Panc1 (cell line): ENCODE results near the gene POLR2C. TPM values are rescaled to one million over a fixed set of nuclear protein-coding genes. Genes with fewer than 3 reads are reported as not detected.

Source experiments
- ATAC-seq: fragments of 200-7000 bp; cut with Tn5 transposase; 2 replicates; pipeline ENCODE4 v1.9.1; 2020; ENCODE audit warnings: mild to moderate bottlenecking, moderate library complexity
- BruUV-seq: library from RNA; stranded (reverse); fragments of 400-500 nt; replicated peaks from 2 replicates; lab custom pipeline; 2021; lab: Mats Ljungman, UMichigan
- CTCF ChIA-PET: fragments of 300-600 bp; sonication (Branson Sonifier 250); formaldehyde crosslinking; loops from one replicate; lab custom pipeline; 2022; ENCODE audit warnings: antibody characterized with exemption; lab: Charles Lee
- POLR2A ChIA-PET: fragments of 300-600 bp; sonication (Branson Sonifier 250); formaldehyde crosslinking; loops from one replicate; lab custom pipeline; 2022; ENCODE audit warnings: antibody characterized with exemption; lab: Charles Lee
- DNase-seq: peaks from one replicate; pipeline ENCODE4 v3.0.0-alpha.2; 2010; ENCODE audit warnings: low read depth, low spot score
- H3K27ac ChIP-seq: 2 replicates; pipeline ENCODE4 v1.5.1; 2011; ENCODE audit warnings: mild to moderate bottlenecking, low read length, inconsistent platforms
- H3K27me3 ChIP-seq: fragments of 200-500 bp; sonication (Bioruptor generic); 2 replicates; pipeline ENCODE4 v1.6.0; 2014; ENCODE audit warnings: low read length, inconsistent platforms; ENCODE audit not compliant: control insufficient read depth, insufficient read depth
- H3K36me3 ChIP-seq: fragments of 200-500 bp; sonication (Bioruptor generic); 2 replicates; pipeline ENCODE4 v1.5.1; 2014; ENCODE audit warnings: inconsistent platforms, mild to moderate bottlenecking, low read length, moderate library complexity; ENCODE audit not compliant: control insufficient read depth, insufficient read depth
- H3K4me1 ChIP-seq: 2 replicates; pipeline ENCODE4 v1.5.1; 2011; ENCODE audit warnings: inconsistent platforms, mild to moderate bottlenecking, low read length, moderate library complexity; ENCODE audit not compliant: control insufficient read depth, insufficient read depth
- H3K4me3 ChIP-seq, 2 experiments: 2 replicates each; pipeline ENCODE4 v1.5.1; 2011 to 2012; ENCODE audit warnings: low read depth in 2 of 2, low read length in 2 of 2, mild to moderate bottlenecking in 2 of 2, inconsistent platforms in 1 of 2, moderate library complexity in 1 of 2
- H3K9me3 ChIP-seq: fragments of 200-500 bp; sonication (Bioruptor generic); 2 replicates; pipeline ENCODE4 v1.5.1; 2014; ENCODE audit warnings: low read depth, mild to moderate bottlenecking, inconsistent platforms, low read length, moderate library complexity; ENCODE audit not compliant: control insufficient read depth, insufficient read depth
- POLR2AphosphoS5 ChIP-seq: IDR thresholded peaks from 2 replicates; pipeline ENCODE4 v1.6.1; 2012; ENCODE audit warnings: mild to moderate bottlenecking, low read depth, low read length, moderate library complexity
- SIN3A ChIP-seq: IDR thresholded peaks from 2 replicates; pipeline ENCODE4 v1.6.1; 2012; ENCODE audit warnings: low read depth, mild to moderate bottlenecking, low read length, moderate library complexity, borderline replicate concordance; ENCODE audit not compliant: insufficient read depth
- TCF7L2 ChIP-seq: IDR thresholded peaks from 2 replicates; pipeline ENCODE4 v1.6.1; 2011; ENCODE audit warnings: mild to moderate bottlenecking, low read depth, low read length, inconsistent platforms
- in situ Hi-C: cut with HindIII; loops from 2 replicates; pipeline ENCODE4 v1.10.0; 2016; ENCODE audit warnings: low sequenced_read_pairs, low pct_unique_long_range_greater_than_20kb
- intact Hi-C: fragments of 100-400 bp; cut with micrococcal nuclease; formaldehyde crosslinking; loops from one replicate; pipeline ENCODE4 v1.10.0; 2022; ENCODE audit not compliant: unreplicated experiment
- total RNA-seq: library from RNA; stranded (reverse); gene quantifications from one replicate; pipeline ENCODE4 v1.2.1, GENCODE V29; 2021; ENCODE audit not compliant: unreplicated experiment
- TF ChIP-seq, protein P1 (sequence below): fragments of 450-650 bp; IDR thresholded peaks from 2 replicates; pipeline ENCODE4 v1.5.1; 2017; ENCODE audit warnings: mild to moderate bottlenecking
- TF ChIP-seq, protein P2 (sequence below), 2 experiments: IDR thresholded peaks; 2 replicates each; pipeline ENCODE4 v1.6.1; 2011 to 2012; ENCODE audit warnings: low read depth in 2 of 2, control low read depth in 1 of 2, low read length in 1 of 2, mild to moderate bottlenecking in 1 of 2, moderate library complexity in 1 of 2; ENCODE audit not compliant: insufficient read depth in 1 of 2

The POLR2C gene
- total RNA-seq, 1 experiment from 2014 or later, result 53.9 TPM

DNA sequence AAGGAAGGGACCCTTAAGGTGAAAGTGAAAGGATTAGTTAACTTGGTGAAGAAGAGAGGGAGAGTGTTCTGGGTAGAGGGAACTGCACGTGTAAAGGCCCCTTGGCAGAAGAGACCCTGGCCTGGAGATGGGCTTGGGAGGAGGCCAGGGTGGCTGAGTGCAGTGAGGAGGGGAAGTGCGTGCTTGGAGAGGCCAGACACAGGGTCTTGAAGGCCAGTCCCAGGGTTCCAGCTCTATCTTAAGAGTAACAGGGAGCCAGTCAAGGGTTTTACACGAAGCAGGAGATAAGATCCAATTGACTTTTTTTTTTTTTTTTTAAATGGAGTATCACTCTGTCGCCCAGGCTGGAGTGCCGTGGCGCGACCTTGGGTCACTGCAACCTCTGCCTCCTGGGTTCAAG lies 39.0 kb downstream of the POLR2C start:
- H3K36me3 ChIP-seq, result no peaks in the 10 kb centered on the region
- no peaks in the 10 kb centered on the region for H3K9me3 ChIP-seq
- H3K4me1 ChIP-seq, result no peaks in the 10 kb centered on the region
- TF ChIP-seq, protein P1, sequence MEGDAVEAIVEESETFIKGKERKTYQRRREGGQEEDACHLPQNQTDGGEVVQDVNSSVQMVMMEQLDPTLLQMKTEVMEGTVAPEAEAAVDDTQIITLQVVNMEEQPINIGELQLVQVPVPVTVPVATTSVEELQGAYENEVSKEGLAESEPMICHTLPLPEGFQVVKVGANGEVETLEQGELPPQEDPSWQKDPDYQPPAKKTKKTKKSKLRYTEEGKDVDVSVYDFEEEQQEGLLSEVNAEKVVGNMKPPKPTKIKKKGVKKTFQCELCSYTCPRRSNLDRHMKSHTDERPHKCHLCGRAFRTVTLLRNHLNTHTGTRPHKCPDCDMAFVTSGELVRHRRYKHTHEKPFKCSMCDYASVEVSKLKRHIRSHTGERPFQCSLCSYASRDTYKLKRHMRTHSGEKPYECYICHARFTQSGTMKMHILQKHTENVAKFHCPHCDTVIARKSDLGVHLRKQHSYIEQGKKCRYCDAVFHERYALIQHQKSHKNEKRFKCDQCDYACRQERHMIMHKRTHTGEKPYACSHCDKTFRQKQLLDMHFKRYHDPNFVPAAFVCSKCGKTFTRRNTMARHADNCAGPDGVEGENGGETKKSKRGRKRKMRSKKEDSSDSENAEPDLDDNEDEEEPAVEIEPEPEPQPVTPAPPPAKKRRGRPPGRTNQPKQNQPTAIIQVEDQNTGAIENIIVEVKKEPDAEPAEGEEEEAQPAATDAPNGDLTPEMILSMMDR, result no peak
- TF ChIP-seq TCF7L2, result no peak
- no peak for TF ChIP-seq SIN3A
- TF ChIP-seq, protein P2, sequence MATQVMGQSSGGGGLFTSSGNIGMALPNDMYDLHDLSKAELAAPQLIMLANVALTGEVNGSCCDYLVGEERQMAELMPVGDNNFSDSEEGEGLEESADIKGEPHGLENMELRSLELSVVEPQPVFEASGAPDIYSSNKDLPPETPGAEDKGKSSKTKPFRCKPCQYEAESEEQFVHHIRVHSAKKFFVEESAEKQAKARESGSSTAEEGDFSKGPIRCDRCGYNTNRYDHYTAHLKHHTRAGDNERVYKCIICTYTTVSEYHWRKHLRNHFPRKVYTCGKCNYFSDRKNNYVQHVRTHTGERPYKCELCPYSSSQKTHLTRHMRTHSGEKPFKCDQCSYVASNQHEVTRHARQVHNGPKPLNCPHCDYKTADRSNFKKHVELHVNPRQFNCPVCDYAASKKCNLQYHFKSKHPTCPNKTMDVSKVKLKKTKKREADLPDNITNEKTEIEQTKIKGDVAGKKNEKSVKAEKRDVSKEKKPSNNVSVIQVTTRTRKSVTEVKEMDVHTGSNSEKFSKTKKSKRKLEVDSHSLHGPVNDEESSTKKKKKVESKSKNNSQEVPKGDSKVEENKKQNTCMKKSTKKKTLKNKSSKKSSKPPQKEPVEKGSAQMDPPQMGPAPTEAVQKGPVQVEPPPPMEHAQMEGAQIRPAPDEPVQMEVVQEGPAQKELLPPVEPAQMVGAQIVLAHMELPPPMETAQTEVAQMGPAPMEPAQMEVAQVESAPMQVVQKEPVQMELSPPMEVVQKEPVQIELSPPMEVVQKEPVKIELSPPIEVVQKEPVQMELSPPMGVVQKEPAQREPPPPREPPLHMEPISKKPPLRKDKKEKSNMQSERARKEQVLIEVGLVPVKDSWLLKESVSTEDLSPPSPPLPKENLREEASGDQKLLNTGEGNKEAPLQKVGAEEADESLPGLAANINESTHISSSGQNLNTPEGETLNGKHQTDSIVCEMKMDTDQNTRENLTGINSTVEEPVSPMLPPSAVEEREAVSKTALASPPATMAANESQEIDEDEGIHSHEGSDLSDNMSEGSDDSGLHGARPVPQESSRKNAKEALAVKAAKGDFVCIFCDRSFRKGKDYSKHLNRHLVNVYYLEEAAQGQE (IDR thresholded peaks at IDR 0.05; ENCODE audit: insufficient read depth in 1 of 2, low read depth in 2 of 2, low read length in 1 of 2), result no peak
- no peak for TF ChIP-seq POLR2AphosphoS5
- H3K27me3 ChIP-seq, result no peaks in the 10 kb centered on the region
- ATAC-seq (no peak), DNase-seq (no peak)
- intact Hi-C loops, result no loop called here
- no peak overlapping the region for H3K4me3 ChIP-seq
- ChIA-PET POLR2A (no interaction called here), CTCF (interaction anchor here (0.7 kb wide), 1 partner anchor 12 kb away, joined by 6 read pairs; no protein-coding TSS in a partner anchor)
- no peak overlapping the region for H3K27ac ChIP-seq
- no TSS peak for BruUV-seq
- in situ Hi-C loops, result no loop called here

DNA sequence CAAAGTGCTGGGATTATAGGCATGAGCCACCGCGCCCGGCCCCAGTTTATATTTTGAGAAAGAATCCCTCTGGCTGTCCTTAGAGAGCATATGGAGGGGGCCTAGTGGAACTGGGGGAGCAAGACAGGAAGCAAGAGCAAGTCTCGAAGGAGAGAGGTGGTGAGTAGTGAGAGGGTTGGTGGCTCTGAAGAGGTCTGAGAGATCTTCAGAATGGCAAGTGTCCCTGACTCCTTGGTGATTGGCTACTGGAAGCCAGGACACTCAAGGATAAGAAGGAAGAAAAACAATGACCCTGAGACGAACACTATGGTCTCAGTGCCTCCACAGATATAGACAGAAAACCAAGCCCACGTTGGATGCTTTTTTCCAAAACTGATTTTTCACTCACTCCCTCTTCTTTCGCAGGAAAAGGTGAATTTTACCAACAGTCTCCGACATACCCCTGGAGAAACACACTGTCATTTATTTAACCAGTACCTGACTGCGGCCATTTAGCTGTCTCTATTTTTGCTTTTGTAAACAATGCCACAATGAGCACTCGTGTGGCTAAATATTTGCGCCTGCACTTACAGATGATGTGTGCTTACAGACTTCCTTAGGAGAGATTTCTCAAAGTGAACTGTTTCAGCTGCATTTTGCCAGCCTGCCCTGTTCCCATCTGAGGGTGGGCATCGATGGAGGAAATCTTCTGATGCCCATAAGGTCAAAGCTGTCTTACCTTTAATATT lies 39.7 kb downstream of the POLR2C start:
- no peak overlapping the region for H3K4me3 ChIP-seq
- intact Hi-C loops, result no loop called here
- H3K4me1 ChIP-seq, result no peaks in the 10 kb centered on the region
- DNase-seq (no peak), ATAC-seq (no peak)
- no peaks in the 10 kb centered on the region for H3K9me3 ChIP-seq
- no TSS peak for BruUV-seq
- TF ChIP-seq TCF7L2 (no peak), POLR2AphosphoS5 (no peak), SIN3A (no peak)
- TF ChIP-seq, protein P1, result no peak
- TF ChIP-seq, protein P2 (IDR thresholded peaks at IDR 0.05; ENCODE audit: insufficient read depth in 1 of 2, low read depth in 2 of 2, low read length in 1 of 2), result no peak
- H3K27ac ChIP-seq, result no peak overlapping the region
- CTCF ChIA-PET, result interaction anchor here (0.7 kb wide), 1 partner anchor 13 kb away, joined by 6 read pairs; no protein-coding TSS in a partner anchor
- in situ Hi-C loops, result no loop called here
- H3K27me3 ChIP-seq, result no peaks in the 10 kb centered on the region
- no peaks in the 10 kb centered on the region for H3K36me3 ChIP-seq
- POLR2A ChIA-PET, result no interaction called here
